Activated CD4-positive, alpha-beta T cell treated with anti-CD3 and anti-CD28 coated beads for 36 hours (primary cell): ENCODE results near the gene OTX2. TPM values are rescaled to one million over a fixed set of nuclear protein-coding genes. Genes with fewer than 3 reads are reported as not detected.

Experiments used
- ATAC-seq: fragments of 200-7000 bp; cut with Tn5 transposase; one replicate; pipeline ENCODE4 v1.10.0; 2021; ENCODE audit warnings: mild to moderate bottlenecking, moderate library complexity
- CTCF ChIA-PET: fragments of 350-600 bp; sonication (Branson Sonifier 250); formaldehyde crosslinking; loops from one replicate; lab custom pipeline; 2021; ENCODE audit warnings: antibody characterized with exemption; lab: Charles Lee
- POLR2A ChIA-PET: fragments of 350-600 bp; sonication (Branson Sonifier 250); formaldehyde crosslinking; loops from one replicate; lab custom pipeline; 2021; ENCODE audit warnings: antibody characterized with exemption, inconsistent platforms; lab: Charles Lee
- DNase-seq: peaks from one replicate; pipeline ENCODE4 v3.0.0-alpha.2; 2020
- H3K27ac Mint-ChIP-seq: one replicate; pipeline ENCODE4 v1.8.0; 2021; ENCODE audit warnings: mixed read lengths
- H3K27me3 Mint-ChIP-seq: one replicate; pipeline ENCODE4 v1.8.0; 2021; ENCODE audit warnings: mixed read lengths
- H3K36me3 Mint-ChIP-seq: one replicate; pipeline ENCODE4 v1.8.0; 2021; ENCODE audit warnings: low read depth, mixed read lengths
- H3K4me1 Mint-ChIP-seq: one replicate; pipeline ENCODE4 v1.8.0; 2021; ENCODE audit warnings: mixed read lengths
- H3K4me3 Mint-ChIP-seq: one replicate; pipeline ENCODE4 v1.8.0; 2021; ENCODE audit warnings: mild to moderate bottlenecking, moderate library complexity, mixed read lengths
- H3K9me3 Mint-ChIP-seq: one replicate; pipeline ENCODE4 v1.8.0; 2021; ENCODE audit warnings: low read depth, mixed read lengths
- intact Hi-C, 2 experiments: fragments of 100-400 bp; cut with DNase I in 1 of 2; cut with micrococcal nuclease in 1 of 2; formaldehyde crosslinking; loops; one replicate each; pipeline versions ENCODE4 v1.14.2 to v1.15.1; 2022 to 2024; cut with DNase I, micrococcal nuclease
- total RNA-seq, 2 experiments: library from RNA; stranded (reverse); gene quantifications; one replicate each; pipeline ENCODE4 v1.2.3, GENCODE V29; 2021

Gene OTX2
- total RNA-seq, 2 experiments from 2014 or later = not detected

GRCh38 chr14:56803816-56804535 lies 6.3 kb downstream of the OTX2 start:
- peaks cover 14% of the 10 kb centered on the region for H3K4me1 Mint-ChIP-seq
- peaks cover 2% of the 10 kb centered on the region for H3K9me3 Mint-ChIP-seq
- intact Hi-C loops = no loop called here
- ATAC-seq (no peak), DNase-seq (no peak)
- no peak overlapping the region for H3K4me3 Mint-ChIP-seq
- ChIA-PET CTCF (no interaction called here), POLR2A (no interaction called here)
- H3K27me3 Mint-ChIP-seq = peaks cover 80% of the 10 kb centered on the region
- no peak overlapping the region for H3K27ac Mint-ChIP-seq
- peaks cover 3% of the 10 kb centered on the region for H3K36me3 Mint-ChIP-seq

- ChIA-PET POLR2A (no interaction called here), CTCF (no interaction called here)
- intact Hi-C loops = no loop called here
These were observed 8.4 kb downstream of the OTX2 start for GRCh38 chr14:56801920-56802319.

GRCh38 chr14:56799343-56799645 lies 11.0 kb downstream of the OTX2 start:
- intact Hi-C loops = no loop called here
- POLR2A ChIA-PET = no interaction called here
- no peak for ATAC-seq
- CTCF ChIA-PET = interaction anchor here (0.6 kb wide), 1 partner anchor 19 kb away, joined by 3 read pairs; no protein-coding TSS in a partner anchor
- DNase-seq = no peak
- Mint-ChIP-seq H3K27me3 (peaks cover 72% of the 10 kb centered on the region), H3K36me3 (no peaks in the 10 kb centered on the region), H3K9me3 (no peaks in the 10 kb centered on the region), H3K4me1 (peaks cover 8% of the 10 kb centered on the region), H3K4me3 (no peak overlapping the region), H3K27ac (no peak overlapping the region)

More at GRCh38 chr14:56801920-56802319, 8.4 kb downstream of the OTX2 start:
- H3K4me3 Mint-ChIP-seq = no peak overlapping the region
- peaks cover 3% of the 10 kb centered on the region for H3K36me3 Mint-ChIP-seq
- H3K9me3 Mint-ChIP-seq = peaks cover 2% of the 10 kb centered on the region
- H3K4me1 Mint-ChIP-seq = peaks cover 10% of the 10 kb centered on the region
- no peak for DNase-seq
- ATAC-seq = no peak
- no peak overlapping the region for H3K27ac Mint-ChIP-seq
- H3K27me3 Mint-ChIP-seq = peaks cover 78% of the 10 kb centered on the region

DNA sequence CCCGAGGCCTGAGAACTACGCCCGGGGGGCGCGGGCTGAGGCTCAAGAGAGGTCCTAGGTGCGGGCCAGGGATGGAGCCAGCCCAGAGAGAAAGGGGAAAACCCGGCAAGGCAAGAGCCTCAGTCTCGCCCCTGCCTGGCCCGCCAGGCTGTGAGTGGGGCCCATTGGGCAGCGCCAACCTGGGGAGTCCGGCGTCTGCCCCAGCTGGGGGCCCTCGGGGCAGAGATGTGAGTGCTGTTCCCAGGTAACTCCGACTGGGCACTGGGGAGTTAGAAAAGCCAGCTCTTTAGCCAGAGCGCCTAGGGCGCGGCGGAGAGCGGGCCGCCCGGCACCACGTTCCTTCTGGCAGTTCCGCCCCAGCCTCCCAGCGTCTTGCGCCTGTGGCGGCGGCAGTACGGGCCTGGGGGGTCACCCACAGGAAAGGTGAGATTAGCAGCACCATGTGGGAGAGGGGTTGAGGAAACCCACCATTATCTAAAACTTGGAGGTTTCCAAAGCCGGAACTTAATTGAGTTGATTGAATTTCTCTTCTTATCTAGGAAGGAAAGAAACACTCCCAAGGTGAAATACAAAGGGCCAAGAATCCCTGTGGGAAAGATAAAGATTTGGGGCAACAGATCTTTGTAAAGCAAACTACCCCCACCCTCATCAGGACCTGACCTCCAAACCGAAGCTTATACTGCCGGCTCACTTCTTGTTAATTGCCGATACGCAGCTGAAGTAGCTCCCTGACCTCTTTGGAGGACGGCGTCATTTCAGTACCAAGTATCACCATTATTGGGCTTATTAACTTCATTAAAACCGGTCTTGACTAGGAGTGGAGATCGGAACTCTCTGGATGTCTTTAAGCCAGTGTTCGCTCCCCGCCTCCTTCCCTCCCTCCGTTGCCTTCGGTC lies 11.6 kb downstream of the OTX2 start:
- Mint-ChIP-seq H3K4me3 (no peak overlapping the region), H3K27me3 (peaks cover 70% of the 10 kb centered on the region), H3K9me3 (no peaks in the 10 kb centered on the region), H3K36me3 (no peaks in the 10 kb centered on the region), H3K27ac (no peak overlapping the region), H3K4me1 (peaks cover 8% of the 10 kb centered on the region)
- CTCF ChIA-PET = interaction anchor here (0.6 kb wide), 1 partner anchor 19 kb away, joined by 3 read pairs; no protein-coding TSS in a partner anchor
- no peak for DNase-seq
- intact Hi-C loops = no loop called here
- POLR2A ChIA-PET = no interaction called here
- ATAC-seq = no peak

DNA sequence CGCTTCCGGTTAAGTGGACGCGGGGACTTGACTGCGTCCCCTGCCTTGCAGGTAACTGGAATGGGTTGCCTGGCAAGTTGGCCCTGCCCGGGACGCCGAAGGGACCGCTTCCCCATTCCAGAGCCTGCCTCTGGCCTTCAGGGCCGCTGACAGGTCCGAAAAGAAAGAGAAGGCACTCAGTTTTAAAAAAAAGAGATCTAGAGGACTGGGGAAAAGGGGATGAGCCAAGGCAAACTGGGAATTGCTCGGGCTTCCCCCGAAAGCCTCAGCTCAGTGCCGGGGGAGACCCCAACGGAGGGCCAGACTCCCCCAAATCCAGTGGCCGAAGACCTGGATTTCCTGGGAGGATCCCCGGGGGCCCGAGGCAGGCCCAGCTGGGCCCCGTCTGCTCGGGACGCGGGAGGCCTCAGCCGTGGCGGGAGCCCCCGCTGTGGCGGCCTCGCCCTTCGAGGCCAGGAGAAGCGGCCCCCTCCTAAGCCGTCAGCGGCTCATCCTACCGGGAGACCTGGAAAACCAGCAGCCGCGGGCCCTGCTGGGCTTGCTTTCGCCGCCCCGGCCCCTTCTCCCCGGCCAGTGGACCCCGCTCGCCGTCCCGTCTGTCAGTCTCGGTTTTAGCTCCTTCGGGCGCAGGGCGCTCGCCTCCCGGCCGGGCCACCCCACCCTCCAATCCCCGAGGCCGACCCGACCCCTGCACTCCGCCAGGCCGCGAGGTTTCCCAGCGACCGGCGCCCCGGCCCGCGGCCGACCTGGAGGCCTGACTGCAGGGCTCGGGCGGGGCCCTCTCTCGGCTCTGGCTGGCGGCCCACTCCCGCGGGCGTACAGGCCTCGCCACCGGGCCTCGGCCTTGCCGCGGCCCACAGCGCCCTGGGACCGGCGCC lies 12.5 kb downstream of the OTX2 start:
- no peaks in the 10 kb centered on the region for H3K9me3 Mint-ChIP-seq
- DNase-seq (no peak), ATAC-seq (no peak)
- H3K4me3 Mint-ChIP-seq = no peak overlapping the region
- peaks cover 69% of the 10 kb centered on the region for H3K27me3 Mint-ChIP-seq
- H3K27ac Mint-ChIP-seq = no peak overlapping the region
- intact Hi-C loops = loop anchor here in 1 of 2 experiments (2.0 kb wide), 1 partner anchor 15 kb away; no protein-coding TSS in a partner anchor
- POLR2A ChIA-PET = no interaction called here
- no peaks in the 10 kb centered on the region for H3K36me3 Mint-ChIP-seq
- H3K4me1 Mint-ChIP-seq = peaks cover 8% of the 10 kb centered on the region
- CTCF ChIA-PET = no interaction called here

GRCh38 chr14:56797003-56797568 lies 13.2 kb downstream of the OTX2 start:
- CTCF ChIA-PET = no interaction called here
- POLR2A ChIA-PET = no interaction called here
- peaks cover 8% of the 10 kb centered on the region for H3K4me1 Mint-ChIP-seq
- intact Hi-C loops = loop anchor here in 1 of 2 experiments (2.0 kb wide), 1 partner anchor 16 kb away; no protein-coding TSS in a partner anchor
- no peak overlapping the region for H3K27ac Mint-ChIP-seq
- H3K27me3 Mint-ChIP-seq = peaks cover 64% of the 10 kb centered on the region
- no peak overlapping the region for H3K4me3 Mint-ChIP-seq
- ATAC-seq = no peak
- H3K36me3 Mint-ChIP-seq = no peaks in the 10 kb centered on the region
- H3K9me3 Mint-ChIP-seq = no peaks in the 10 kb centered on the region
- DNase-seq = no peak

DNA sequence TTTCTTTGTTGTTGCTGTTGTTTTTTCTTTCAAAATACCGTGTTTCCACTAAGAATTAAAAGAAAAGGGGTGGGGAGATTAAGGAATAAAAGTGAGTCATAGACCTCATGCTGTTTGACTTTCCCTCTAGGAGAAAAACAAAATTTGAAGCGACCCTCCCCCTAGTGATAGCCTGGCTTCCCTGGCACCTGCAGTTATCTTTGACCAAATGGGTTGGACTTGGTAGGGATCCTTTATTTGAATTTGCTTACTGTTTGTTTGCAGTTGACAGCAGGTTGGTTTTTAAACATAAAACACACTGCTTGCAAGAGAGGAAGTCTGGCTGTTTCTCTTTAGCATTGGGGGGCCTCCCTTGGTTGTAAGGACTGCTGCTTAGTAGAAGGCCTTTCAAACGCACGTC lies 14.0 kb downstream of the OTX2 start:
- Mint-ChIP-seq H3K36me3 (no peaks in the 10 kb centered on the region), H3K4me3 (no peak overlapping the region), H3K27ac (no peak overlapping the region), H3K4me1 (peaks cover 8% of the 10 kb centered on the region), H3K9me3 (no peaks in the 10 kb centered on the region), H3K27me3 (peaks cover 62% of the 10 kb centered on the region)
- CTCF ChIA-PET = no interaction called here
- DNase-seq (no peak), ATAC-seq (no peak)
- POLR2A ChIA-PET = no interaction called here
- intact Hi-C loops = loop anchor here in 1 of 2 experiments (2.0 kb wide), 1 partner anchor 17 kb away; no protein-coding TSS in a partner anchor

- POLR2A ChIA-PET = no interaction called here
These were observed 15.0 kb downstream of the OTX2 start for GRCh38 chr14:56795284-56795622.

GRCh38 chr14:56794557-56795283 lies 15.6 kb downstream of the OTX2 start:
- peaks cover 8% of the 10 kb centered on the region for H3K4me1 Mint-ChIP-seq
- no peak for DNase-seq
- no peak overlapping the region for H3K4me3 Mint-ChIP-seq
- peaks cover 65% of the 10 kb centered on the region for H3K27me3 Mint-ChIP-seq
- CTCF ChIA-PET = no interaction called here
- H3K36me3 Mint-ChIP-seq = no peaks in the 10 kb centered on the region
- POLR2A ChIA-PET = no interaction called here
- intact Hi-C loops = no loop called here
- H3K9me3 Mint-ChIP-seq = no peaks in the 10 kb centered on the region
- H3K27ac Mint-ChIP-seq = no peak overlapping the region
- ATAC-seq = no peak

More at GRCh38 chr14:56795284-56795622, 15.0 kb downstream of the OTX2 start:
- peaks cover 61% of the 10 kb centered on the region for H3K27me3 Mint-ChIP-seq
- no peak overlapping the region for H3K27ac Mint-ChIP-seq
- intact Hi-C loops = no loop called here
- H3K9me3 Mint-ChIP-seq = no peaks in the 10 kb centered on the region
- no peak for DNase-seq
- peaks cover 8% of the 10 kb centered on the region for H3K4me1 Mint-ChIP-seq
- no peak for ATAC-seq
- H3K36me3 Mint-ChIP-seq = no peaks in the 10 kb centered on the region
- no peak overlapping the region for H3K4me3 Mint-ChIP-seq
- CTCF ChIA-PET = no interaction called here

DNA sequence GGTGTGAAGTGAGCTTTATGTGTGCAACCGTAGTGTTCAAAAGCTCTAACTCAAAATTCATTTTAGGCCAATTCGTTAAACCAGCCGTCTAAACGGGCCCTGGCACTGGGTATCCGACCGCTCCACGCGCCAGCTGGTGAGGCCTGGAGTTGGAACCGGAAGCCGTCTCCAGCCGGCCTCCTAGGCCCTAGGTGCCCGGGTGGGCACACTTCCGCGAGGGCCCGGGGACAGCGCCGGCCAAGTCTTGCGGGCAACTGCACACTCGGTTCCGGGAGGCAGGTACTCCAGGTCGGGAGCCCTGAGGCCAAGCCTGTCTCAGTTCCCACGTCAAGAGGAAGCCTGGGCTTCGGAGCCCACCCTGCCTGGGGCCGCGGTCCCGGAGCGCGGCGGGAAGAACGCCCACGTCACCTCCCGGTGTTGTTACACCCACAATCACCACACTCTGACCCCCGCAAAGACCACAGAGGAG lies 16.2 kb downstream of the OTX2 start:
- ChIA-PET POLR2A (no interaction called here), CTCF (no interaction called here)
- Mint-ChIP-seq H3K4me3 (no peak overlapping the region), H3K9me3 (no peaks in the 10 kb centered on the region), H3K27me3 (peaks cover 59% of the 10 kb centered on the region), H3K36me3 (no peaks in the 10 kb centered on the region), H3K27ac (no peak overlapping the region), H3K4me1 (peaks cover 8% of the 10 kb centered on the region)
- intact Hi-C loops = no loop called here
- no peak for ATAC-seq
- no peak for DNase-seq
